MM.1S (cell line): ENCODE measurements around the gene TRABD2B.

Experiments used
- CTCF ChIP-seq: fragments of 300-600 bp; sonication (generic); IDR thresholded peaks from 2 replicates; pipeline ENCODE4 v1.5.1; 2016; ENCODE audit warnings: antibody characterized with exemption, low read length, mixed read lengths
- EZH2 ChIP-seq: fragments of 300-600 bp; sonication (generic); optimal IDR thresholded peaks from 2 replicates; pipeline ENCODE3; 2017; ENCODE audit warnings: low read depth, mild to moderate bottlenecking, antibody characterized with exemption, low read length, mixed read lengths
- EZH2phosphoT487 ChIP-seq: fragments of 300-600 bp; sonication (generic); IDR thresholded peaks from 2 replicates; pipeline ENCODE4 v1.6.1; 2018; ENCODE audit warnings: antibody characterized with exemption, low read length

- no peak for TF ChIP-seq CTCF
- TF ChIP-seq EZH2 = no peak
- no peak for TF ChIP-seq EZH2phosphoT487
Measured at GRCh38 chr1:47772281-47772680, 224.9 kb downstream of the TRABD2B start.
